HCT116 (cell line): ENCODE measurements around the gene TEKT5. TPM values are rescaled to one million over a fixed set of nuclear protein-coding genes. Genes with fewer than 3 reads are reported as not detected.

Experiments used
- ATAC-seq: fragments of 200-7000 bp; cut with Tn5 transposase; 2 replicates; pipeline ENCODE4 v1.9.1; 2020; ENCODE audit warnings: mild to moderate bottlenecking, moderate library complexity
- BruUV-seq: library from RNA; stranded (reverse); fragments of 400-500 nt; replicated peaks from 2 replicates; lab custom pipeline; 2021; lab: Mats Ljungman, UMichigan
- CTCF ChIA-PET: fragments of 300-600 bp; sonication (Branson Sonifier 250); formaldehyde crosslinking; loops from one replicate; lab custom pipeline; 2021; ENCODE audit warnings: antibody characterized with exemption; lab: Charles Lee
- POLR2A ChIA-PET: fragments of 300-600, 350-600 bp; sonication (Branson Sonifier 250); formaldehyde crosslinking; loops from one replicate; lab custom pipeline; 2021; ENCODE audit warnings: antibody characterized with exemption; lab: Charles Lee
- RAD21 ChIA-PET, 2 experiments: fragments of 300-600 bp; sonication (Branson Sonifier 250); formaldehyde crosslinking; loops; one replicate each; lab custom pipeline; 2023; ENCODE audit warnings: low total read pairs in 2 of 2; ENCODE audit not compliant: uncharacterized antibody in 2 of 2, unreplicated experiment in 2 of 2, low non-redundant PET in 1 of 2; lab: Charles Lee
- DNase-seq: peaks from one replicate; pipeline ENCODE4 v3.0.0-alpha.2; 2010; ENCODE audit warnings: low read depth, low spot score
- H2AFZ ChIP-seq: fragments of 200-600 bp; shearing (Covaris generic), sonication (generic); 2 replicates; pipeline ENCODE4 v1.6.1; 2017; ENCODE audit warnings: low read depth, mixed run types, mixed read lengths, antibody characterized with exemption, low read length; ENCODE audit not compliant: poor library complexity, severe bottlenecking
- H3K27ac ChIP-seq: 2 replicates; pipeline ENCODE4 v1.5.1; 2012; ENCODE audit warnings: low read depth, low read length
- H3K27me3 ChIP-seq: fragments of 200-600 bp; sonication (generic); 2 replicates; pipeline ENCODE4 v1.6.1; 2016; ENCODE audit warnings: mixed run types, low read length, mixed read lengths; ENCODE audit not compliant: insufficient read depth
- H3K36me3 ChIP-seq, 2 experiments: fragments of 200-500 bp in 1 of 2; fragments of 200-600 bp in 1 of 2; sonication (Bioruptor generic) in 1 of 2; sonication (generic) in 1 of 2; 2 replicates each; pipeline versions ENCODE4 v1.5.1 to v1.6.1; 2014 to 2016; ENCODE audit warnings: low read length in 2 of 2, inconsistent platforms in 1 of 2, mixed read lengths in 1 of 2, mixed run types in 1 of 2; ENCODE audit not compliant: insufficient read depth in 2 of 2, control insufficient read depth in 1 of 2
- H3K4me1 ChIP-seq, 2 experiments: fragments of 200-600 bp in 1 of 2; sonication (generic) in 1 of 2; 2 replicates each; pipeline versions ENCODE4 v1.5.1 to v1.6.1; 2012 to 2017; ENCODE audit warnings: low read length in 2 of 2, inconsistent platforms in 1 of 2, mild to moderate bottlenecking in 1 of 2, mixed read lengths in 1 of 2, mixed run types in 1 of 2, moderate library complexity in 1 of 2; ENCODE audit not compliant: insufficient read depth in 2 of 2, control insufficient read depth in 1 of 2
- H3K4me2 ChIP-seq: fragments of 200-600 bp; sonication (generic); 2 replicates; pipeline ENCODE4 v1.6.1; 2017; ENCODE audit warnings: mixed run types, low read length, mixed read lengths
- H3K4me3 ChIP-seq, 2 experiments: fragments of 200-600 bp in 1 of 2; sonication (generic) in 1 of 2; replicated peaks in 1 of 2; 2 replicates each; pipeline ENCODE4 v1.5.1; 2011 to 2016; ENCODE audit warnings: low read length in 2 of 2, control low read depth in 1 of 2, low read depth in 1 of 2, mild to moderate bottlenecking in 1 of 2, mixed read lengths in 1 of 2, mixed run types in 1 of 2
- H3K79me2 ChIP-seq: fragments of 200-600 bp; sonication (generic); 2 replicates; pipeline ENCODE4 v1.6.1; 2017; ENCODE audit warnings: mild to moderate bottlenecking, mixed run types, low read length, moderate library complexity, mixed read lengths; ENCODE audit not compliant: insufficient read depth
- H3K9ac ChIP-seq: fragments of 200-600 bp; sonication (generic); 2 replicates; pipeline ENCODE4 v1.6.1; 2016; ENCODE audit warnings: low read length, mixed read lengths
- H3K9me2 ChIP-seq: fragments of 200-600 bp; sonication (generic), shearing (Covaris generic); 2 replicates; pipeline ENCODE4 v1.6.1; 2017; ENCODE audit warnings: mixed run types, mild to moderate bottlenecking, moderate library complexity; ENCODE audit not compliant: insufficient read depth
- H3K9me3 ChIP-seq, 2 experiments: fragments of 200-500 bp in 1 of 2; fragments of 200-600 bp in 1 of 2; sonication (Bioruptor generic) in 1 of 2; sonication (generic) in 1 of 2; 2 replicates each; pipeline ENCODE4 v1.6.1; 2014 to 2017; ENCODE audit warnings: low read length in 2 of 2, mixed read lengths in 2 of 2, inconsistent platforms in 1 of 2, low read depth in 1 of 2, mild to moderate bottlenecking in 1 of 2, mixed run types in 1 of 2, moderate library complexity in 1 of 2; ENCODE audit not compliant: control insufficient read depth in 1 of 2, insufficient read depth in 1 of 2
- H4K20me1 ChIP-seq: fragments of 200-600 bp; sonication (generic), shearing (Covaris generic); 2 replicates; pipeline ENCODE4 v1.6.1; 2017; ENCODE audit warnings: mixed run types, mild to moderate bottlenecking, moderate library complexity; ENCODE audit not compliant: insufficient read depth
- CEBPB ChIP-seq: IDR thresholded peaks from 2 replicates; pipeline ENCODE4 v1.6.1; 2012; ENCODE audit warnings: low read depth
- ELF1 ChIP-seq: IDR thresholded peaks from 2 replicates; pipeline ENCODE4 v1.6.1; 2012; ENCODE audit warnings: low read depth, borderline replicate concordance
- POLR2A ChIP-seq: IDR thresholded peaks from 2 replicates; pipeline ENCODE4 v1.7.0; 2011; ENCODE audit warnings: borderline replicate concordance; ENCODE audit not compliant: insufficient read depth, insufficient read length; ENCODE audit errors: extremely low read depth
- SIN3A ChIP-seq: IDR thresholded peaks from 2 replicates; pipeline ENCODE4 v1.6.1; 2012; ENCODE audit warnings: low read depth
- SRF ChIP-seq: IDR thresholded peaks from 2 replicates; pipeline ENCODE4 v1.6.1; 2012; ENCODE audit warnings: low read depth
- YY1 ChIP-seq: IDR thresholded peaks from 2 replicates; pipeline ENCODE4 v1.6.1; 2011; ENCODE audit warnings: low read length, low read depth, moderate library complexity, mild to moderate bottlenecking; ENCODE audit not compliant: insufficient replicate concordance; ENCODE audit errors: extremely low read depth
- intact Hi-C: fragments of 100-400 bp; cut with micrococcal nuclease; formaldehyde crosslinking; loops from 2 replicates; pipeline ENCODE4 v1.10.0; 2022
- total RNA-seq: library from RNA; stranded (reverse); gene quantifications from one replicate; pipeline ENCODE4 v1.2.1, GENCODE V29; 2021; ENCODE audit not compliant: unreplicated experiment
- TF ChIP-seq, protein P1 (sequence below): IDR thresholded peaks from 2 replicates; pipeline ENCODE4 v1.6.1; 2012

TEKT5 gene
- total RNA-seq, 1 experiment from 2014 or later = 0.37 TPM

DNA sequence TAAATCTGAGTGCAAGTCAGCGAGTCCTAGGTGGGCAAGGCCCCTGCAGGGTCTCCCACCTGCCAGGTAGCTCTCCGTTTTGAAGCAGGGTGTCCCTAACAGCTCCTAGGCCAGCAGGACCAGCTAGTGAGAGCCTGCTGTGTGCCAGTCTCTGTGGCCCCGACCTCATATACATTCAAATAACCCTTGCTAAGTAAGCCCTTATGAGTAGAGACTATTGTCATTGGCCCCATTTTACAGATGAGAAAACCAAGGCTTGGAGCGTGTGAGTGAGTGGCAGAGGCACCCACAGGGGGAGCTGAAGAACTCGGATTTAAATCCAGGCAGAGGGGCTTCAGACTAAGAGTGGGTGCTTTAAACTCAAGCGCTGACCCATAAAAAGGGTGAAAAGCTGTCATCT is 74.6 kb downstream of the TEKT5 start:
- ATAC-seq = no peak
- no peaks in the 10 kb centered on the region for H3K79me2 ChIP-seq
- no peak overlapping the region for H3K27ac ChIP-seq
- H3K9ac ChIP-seq = no peak overlapping the region
- DNase-seq = no peak
- H3K9me3 ChIP-seq = no peaks in the 10 kb centered on the region
- H3K4me3 ChIP-seq = no peak overlapping the region
- H4K20me1 ChIP-seq = no peaks in the 10 kb centered on the region
- RAD21 ChIA-PET = no interaction called here
- TF ChIP-seq SIN3A (no peak), ELF1 (no peak), POLR2A (no peak), CEBPB (no peak)
- POLR2A ChIA-PET = no interaction called here
- intact Hi-C loops = no loop called here
- H3K4me2 ChIP-seq = no peak overlapping the region
- no peaks in the 10 kb centered on the region for H3K36me3 ChIP-seq
- no peak overlapping the region for H2AFZ ChIP-seq
- BruUV-seq = no TSS peak
- no peaks in the 10 kb centered on the region for H3K9me2 ChIP-seq
- H3K4me1 ChIP-seq = peaks cover 11 to 17% of the 10 kb centered on the region in 2 experiments
- CTCF ChIA-PET = no interaction called here
- no peaks in the 10 kb centered on the region for H3K27me3 ChIP-seq

DNA sequence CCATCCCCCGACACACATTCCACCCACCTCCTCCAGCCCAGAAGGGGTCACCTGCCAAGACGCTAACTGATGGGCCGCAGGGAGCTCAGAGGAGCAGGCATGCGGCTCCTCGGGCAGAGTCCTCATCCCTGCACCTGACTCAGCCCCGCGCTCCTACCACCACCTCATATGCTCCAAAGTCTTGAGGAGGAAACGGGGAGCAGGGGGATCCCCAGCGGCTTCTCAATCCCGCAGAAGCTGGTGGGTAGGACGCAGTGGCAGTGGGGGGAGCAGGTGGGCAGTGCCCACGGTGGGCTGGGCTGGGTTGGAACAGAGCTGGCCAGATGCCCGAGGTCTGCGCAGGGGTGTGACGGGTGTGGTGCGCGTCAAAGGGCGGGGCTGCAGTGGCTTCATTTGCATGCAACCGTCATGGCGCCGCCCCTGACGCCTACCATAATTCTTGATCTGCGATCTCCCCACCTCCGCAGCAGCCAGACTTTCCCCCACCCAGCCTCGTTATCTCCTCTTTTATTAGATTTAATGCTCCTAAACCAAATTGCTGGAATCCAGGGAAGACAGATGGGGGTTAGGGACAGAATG is 75.4 kb downstream of the TEKT5 start:
- intact Hi-C loops = no loop called here
- no peaks in the 10 kb centered on the region for H3K9me3 ChIP-seq
- H3K9ac ChIP-seq = no peak overlapping the region
- H3K27me3 ChIP-seq = no peaks in the 10 kb centered on the region
- H3K36me3 ChIP-seq = no peaks in the 10 kb centered on the region
- DNase-seq (no peak), ATAC-seq (no peak)
- BruUV-seq = no TSS peak
- ChIA-PET CTCF (no interaction called here), POLR2A (no interaction called here), RAD21 (no interaction called here)
- H3K4me1 ChIP-seq = peaks cover 11 to 17% of the 10 kb centered on the region in 2 experiments
- H3K79me2 ChIP-seq = no peaks in the 10 kb centered on the region
- no peak overlapping the region for H3K27ac ChIP-seq
- no peak overlapping the region for H2AFZ ChIP-seq
- H3K9me2 ChIP-seq = no peaks in the 10 kb centered on the region
- H4K20me1 ChIP-seq = no peaks in the 10 kb centered on the region
- no peak for TF ChIP-seq YY1
- no peak for TF ChIP-seq CEBPB
- no peak for TF ChIP-seq SRF
- TF ChIP-seq, protein P1, sequence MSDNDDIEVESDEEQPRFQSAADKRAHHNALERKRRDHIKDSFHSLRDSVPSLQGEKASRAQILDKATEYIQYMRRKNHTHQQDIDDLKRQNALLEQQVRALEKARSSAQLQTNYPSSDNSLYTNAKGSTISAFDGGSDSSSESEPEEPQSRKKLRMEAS = no peak
- H3K4me2 ChIP-seq = no peak overlapping the region
- no peak overlapping the region for H3K4me3 ChIP-seq
